DMS79 (cell line): Measurements from ENCODE around the gene FMN1.

Experiments
- DNase-seq: peaks from one replicate; lab custom pipeline; 2025; lab: John Stamatoyannopoulos, UW

FMN1 gene

GRCh38 chr15:33124811-33125210 is 69.7 kb downstream of the FMN1 start:
- no peak for DNase-seq

GRCh38 chr15:33124279-33124678 is 70.2 kb downstream of the FMN1 start:
- DNase-seq: no peak

- no peak for DNase-seq
These were observed 74.6 kb downstream of the FMN1 start for GRCh38 chr15:33119865-33120264.

- no peak for DNase-seq
These were observed 75.2 kb downstream of the FMN1 start for GRCh38 chr15:33119273-33119672.

- no peak for DNase-seq
These were observed 78.3 kb downstream of the FMN1 start for GRCh38 chr15:33116198-33116597.

GRCh38 chr15:33115191-33115861 is 79.2 kb downstream of the FMN1 start:
- DNase-seq: no peak

GRCh38 chr15:33114374-33114717 is 80.2 kb downstream of the FMN1 start:
- no peak for DNase-seq

- DNase-seq: peak; percentile 12
These were observed 80.7 kb downstream of the FMN1 start for GRCh38 chr15:33113666-33114373.

- no peak for DNase-seq
These were observed 81.9 kb downstream of the FMN1 start for GRCh38 chr15:33112541-33113105.

- DNase-seq: no peak
These were observed 83.5 kb downstream of the FMN1 start for GRCh38 chr15:33111041-33111451.

- no peak for DNase-seq
These were observed 85.2 kb downstream of the FMN1 start for GRCh38 chr15:33109345-33109744.

GRCh38 chr15:33108518-33108917 is 86.0 kb downstream of the FMN1 start:
- no peak for DNase-seq

- no peak for DNase-seq
These were observed 86.6 kb downstream of the FMN1 start for GRCh38 chr15:33107950-33108349.

- no peak for DNase-seq
These were observed 90.3 kb downstream of the FMN1 start for GRCh38 chr15:33104212-33104611.

- DNase-seq: no peak
These were observed 93.5 kb downstream of the FMN1 start for GRCh38 chr15:33101036-33101435.

- no peak for DNase-seq
These were observed 94.2 kb downstream of the FMN1 start for GRCh38 chr15:33100314-33100713.

- DNase-seq: no peak
These were observed 94.8 kb downstream of the FMN1 start for GRCh38 chr15:33099739-33100138.

- DNase-seq: no peak
These were observed 95.3 kb downstream of the FMN1 start for GRCh38 chr15:33099213-33099612.

- no peak for DNase-seq
These were observed 96.1 kb downstream of the FMN1 start for GRCh38 chr15:33098094-33099058.

- DNase-seq: no peak
These were observed 98.4 kb downstream of the FMN1 start for GRCh38 chr15:33096134-33096533.

- DNase-seq: no peak
These were observed 98.9 kb downstream of the FMN1 start for GRCh38 chr15:33095641-33096040.

- no peak for DNase-seq
These were observed 100.2 kb downstream of the FMN1 start for GRCh38 chr15:33094336-33094735.
